NCI-H2227 treated with DMSO at 0.1 percent for 48 hours (cell line): ENCODE measurements around the gene RBM44.
A peak's percentile ranks its signal among the peaks of the same experiment; 100 is the strongest.
"Not testable (repeated sequence)": the region's sequence is repeated elsewhere in the genome, so short reads cannot be mapped to it uniquely, and the experiment has no call there.

Experiments
- DNase-seq: peaks from one replicate; lab custom pipeline; 2025; lab: John Stamatoyannopoulos, UW

The RBM44 gene

GRCh38 chr2:237848940-237849339 is 50.4 kb downstream of the RBM44 start:
- not testable (repeated sequence) for DNase-seq

GRCh38 chr2:237854295-237854694 is 55.7 kb downstream of the RBM44 start:
- no peak for DNase-seq

- no peak for DNase-seq
These were observed 59.2 kb downstream of the RBM44 start for GRCh38 chr2:237857791-237858190.

GRCh38 chr2:237858294-237859081 is 59.9 kb downstream of the RBM44 start:
- peak; percentile 39 for DNase-seq

GRCh38 chr2:237859082-237859433 is 60.5 kb downstream of the RBM44 start:
- DNase-seq: no peak

GRCh38 chr2:237859533-237860272 is 61.1 kb downstream of the RBM44 start, which contains the start of gene RAMP1:
TSS of gene RAMP1 (plus strand) at chr2:237859623. CDS start at chr2:237859676, 53 bp downstream.
- no peak for DNase-seq

- no peak for DNase-seq
These were observed 61.8 kb downstream of the RBM44 start for GRCh38 chr2:237860273-237860935.

GRCh38 chr2:237861875-237862527 is 63.4 kb downstream of the RBM44 start:
- no peak for DNase-seq

GRCh38 chr2:237862528-237862895 is 63.9 kb downstream of the RBM44 start:
- DNase-seq: no peak

- DNase-seq: no peak
These were observed 64.5 kb downstream of the RBM44 start for GRCh38 chr2:237863102-237863511.

- DNase-seq: no peak
These were observed 65.3 kb downstream of the RBM44 start for GRCh38 chr2:237863689-237864443.

GRCh38 chr2:237864444-237864931 is 65.9 kb downstream of the RBM44 start:
- DNase-seq: no peak

- no peak for DNase-seq
These were observed 66.5 kb downstream of the RBM44 start for GRCh38 chr2:237864940-237865622.

GRCh38 chr2:237865623-237866041 is 67.1 kb downstream of the RBM44 start:
- DNase-seq: no peak

- DNase-seq: no peak
These were observed 67.6 kb downstream of the RBM44 start for GRCh38 chr2:237866101-237866621.

- no peak for DNase-seq
These were observed 68.9 kb downstream of the RBM44 start for GRCh38 chr2:237867465-237867864.

GRCh38 chr2:237868074-237868473 is 69.5 kb downstream of the RBM44 start:
- not testable (repeated sequence) for DNase-seq

GRCh38 chr2:237868631-237869342 is 70.2 kb downstream of the RBM44 start:
- no peak for DNase-seq

GRCh38 chr2:237869343-237870102 is 70.9 kb downstream of the RBM44 start:
- no peak for DNase-seq
